PC-9 (cell line): ENCODE results near the gene DTNBP1. TPM values are rescaled to one million over a fixed set of nuclear protein-coding genes. Genes with fewer than 3 reads are reported as not detected.

ENCODE experiments used
- BruUV-seq: library from RNA; stranded (reverse); fragments of 400-500 nt; replicated peaks from 2 replicates; lab custom pipeline; 2021; lab: Mats Ljungman, UMichigan
- CTCF ChIA-PET: fragments of 300-600 bp; sonication (Branson Sonifier 250); formaldehyde crosslinking; loops from one replicate; lab custom pipeline; 2022; ENCODE audit warnings: antibody characterized with exemption; lab: Charles Lee
- POLR2A ChIA-PET: fragments of 300-600 bp; sonication (Branson Sonifier 250); formaldehyde crosslinking; loops from one replicate; lab custom pipeline; 2022; ENCODE audit warnings: antibody characterized with exemption; ENCODE audit not compliant: unreplicated experiment; lab: Charles Lee
- DNase-seq, 2 experiments: peaks; one replicate each; pipeline versions ENCODE4 v3.0.0 to v3.0.0-alpha.2; 2015 to 2022; ENCODE audit warnings: mixed read lengths in 1 of 2
- H2AFZ ChIP-seq: fragments of 200-600 bp; sonication (generic); 2 replicates; pipeline ENCODE4 v1.8.1; 2017; ENCODE audit warnings: antibody characterized with exemption
- H3F3A ChIP-seq: fragments of 200-600 bp; sonication (generic); 2 replicates; pipeline ENCODE4 v1.8.1; 2017; ENCODE audit warnings: antibody characterized with exemption, mild to moderate bottlenecking, low read depth; ENCODE audit not compliant: insufficient read depth
- H3K27ac ChIP-seq: fragments of 200-600 bp; sonication (generic); 2 replicates; pipeline ENCODE4 v1.6.1; 2016; ENCODE audit warnings: mixed run types
- H3K27me3 ChIP-seq: fragments of 200-600 bp; sonication (generic); 2 replicates; pipeline ENCODE4 v1.6.1; 2016; ENCODE audit warnings: low read depth, mixed run types; ENCODE audit not compliant: insufficient read depth
- H3K36me3 ChIP-seq: fragments of 200-600 bp; sonication (generic); 2 replicates; pipeline ENCODE4 v1.6.1; 2016; ENCODE audit warnings: low read depth, mixed run types
- H3K4me1 ChIP-seq: fragments of 200-600 bp; sonication (generic); replicated peaks from 2 replicates; pipeline ENCODE4 v1.6.1; 2016; ENCODE audit warnings: mixed run types; ENCODE audit not compliant: insufficient read depth
- H3K4me2 ChIP-seq: fragments of 200-600 bp; sonication (generic); 2 replicates; pipeline ENCODE4 v1.6.1; 2017; ENCODE audit warnings: mixed run types
- H3K4me3 ChIP-seq: fragments of 200-600 bp; sonication (generic); 2 replicates; pipeline ENCODE4 v1.6.1; 2016; ENCODE audit warnings: mixed run types
- H3K79me2 ChIP-seq: fragments of 200-600 bp; sonication (generic); 2 replicates; pipeline ENCODE4 v1.6.1; 2017; ENCODE audit warnings: low read depth, mixed run types
- H3K9me2 ChIP-seq: fragments of 200-600 bp; sonication (generic); 2 replicates; pipeline ENCODE4 v1.8.1; 2017; ENCODE audit warnings: mild to moderate bottlenecking; ENCODE audit not compliant: insufficient read depth
- H3K9me3 ChIP-seq: fragments of 200-600 bp; sonication (generic); 2 replicates; pipeline ENCODE4 v1.8.1; 2016; ENCODE audit warnings: low read depth; ENCODE audit not compliant: insufficient read depth
- H4K20me1 ChIP-seq: fragments of 200-600 bp; sonication (generic); 2 replicates; pipeline ENCODE4 v1.8.1; 2017; ENCODE audit not compliant: insufficient read depth
- EZH2 ChIP-seq: fragments of 200-600 bp; sonication (generic); IDR thresholded peaks from 2 replicates; pipeline ENCODE4 v1.8.0; 2017; ENCODE audit warnings: antibody characterized with exemption, low read depth
- intact Hi-C: fragments of 100-400 bp; cut with micrococcal nuclease; formaldehyde crosslinking; loops from one replicate; pipeline ENCODE4 v1.10.0; 2022; ENCODE audit not compliant: unreplicated experiment
- total RNA-seq: library from RNA; stranded (reverse); gene quantifications from 2 replicates; pipeline ENCODE4 v1.2.3, GENCODE V29; 2021
- TF ChIP-seq, protein P1 (sequence below): fragments of 200-600 bp; sonication (generic); conservative IDR thresholded peaks from 2 replicates; pipeline ENCODE4 v1.6.1; 2017; ENCODE audit warnings: mixed run types, antibody characterized with exemption, mild to moderate bottlenecking, moderate library complexity

Gene DTNBP1
- total RNA-seq, 1 experiment from 2014 or later = 9.1 TPM

GRCh38 chr6:15504040-15504495, 158.8 kb downstream of the DTNBP1 start:
- DNase-seq = no peak
- CTCF ChIA-PET = interaction anchor here (0.6 kb wide), 1 partner anchor 16 kb away, joined by 3 read pairs; no protein-coding TSS in a partner anchor
- no peak for TF ChIP-seq EZH2
- TF ChIP-seq, protein P1, sequence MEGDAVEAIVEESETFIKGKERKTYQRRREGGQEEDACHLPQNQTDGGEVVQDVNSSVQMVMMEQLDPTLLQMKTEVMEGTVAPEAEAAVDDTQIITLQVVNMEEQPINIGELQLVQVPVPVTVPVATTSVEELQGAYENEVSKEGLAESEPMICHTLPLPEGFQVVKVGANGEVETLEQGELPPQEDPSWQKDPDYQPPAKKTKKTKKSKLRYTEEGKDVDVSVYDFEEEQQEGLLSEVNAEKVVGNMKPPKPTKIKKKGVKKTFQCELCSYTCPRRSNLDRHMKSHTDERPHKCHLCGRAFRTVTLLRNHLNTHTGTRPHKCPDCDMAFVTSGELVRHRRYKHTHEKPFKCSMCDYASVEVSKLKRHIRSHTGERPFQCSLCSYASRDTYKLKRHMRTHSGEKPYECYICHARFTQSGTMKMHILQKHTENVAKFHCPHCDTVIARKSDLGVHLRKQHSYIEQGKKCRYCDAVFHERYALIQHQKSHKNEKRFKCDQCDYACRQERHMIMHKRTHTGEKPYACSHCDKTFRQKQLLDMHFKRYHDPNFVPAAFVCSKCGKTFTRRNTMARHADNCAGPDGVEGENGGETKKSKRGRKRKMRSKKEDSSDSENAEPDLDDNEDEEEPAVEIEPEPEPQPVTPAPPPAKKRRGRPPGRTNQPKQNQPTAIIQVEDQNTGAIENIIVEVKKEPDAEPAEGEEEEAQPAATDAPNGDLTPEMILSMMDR = no peak
- no peaks in the 10 kb centered on the region for H3K9me2 ChIP-seq
- no peaks in the 10 kb centered on the region for H3K9me3 ChIP-seq
- H3K4me2 ChIP-seq = no peak overlapping the region
- no peak overlapping the region for H2AFZ ChIP-seq
- H3K36me3 ChIP-seq = no peaks in the 10 kb centered on the region; the same call in 1 of the 2 replicates
- intact Hi-C loops = no loop called here
- H4K20me1 ChIP-seq = peaks cover 6% of the 10 kb centered on the region
- no peak overlapping the region for H3K27ac ChIP-seq
- no peaks in the 10 kb centered on the region for H3K27me3 ChIP-seq
- no peaks in the 10 kb centered on the region for H3K79me2 ChIP-seq
- no peaks in the 10 kb centered on the region for H3K4me1 ChIP-seq
- BruUV-seq = no TSS peak
- no peak overlapping the region for H3K4me3 ChIP-seq
- POLR2A ChIA-PET = no interaction called here
- no peaks in the 10 kb centered on the region for H3F3A ChIP-seq

- TF ChIP-seq, protein P1 = no peak
- no peak for TF ChIP-seq EZH2
- no peaks in the 10 kb centered on the region; the same call in 1 of the 2 replicates for H3K36me3 ChIP-seq
- BruUV-seq = no TSS peak
- H3K9me3 ChIP-seq = no peaks in the 10 kb centered on the region
- no peaks in the 10 kb centered on the region for H3F3A ChIP-seq
- no peaks in the 10 kb centered on the region for H3K79me2 ChIP-seq
- no peaks in the 10 kb centered on the region for H3K4me1 ChIP-seq
- no peaks in the 10 kb centered on the region for H3K9me2 ChIP-seq
- POLR2A ChIA-PET = no interaction called here
- H2AFZ ChIP-seq = no peak overlapping the region
- no peaks in the 10 kb centered on the region for H3K27me3 ChIP-seq
- no peak overlapping the region for H3K4me3 ChIP-seq
- no peak overlapping the region for H3K27ac ChIP-seq
- H3K4me2 ChIP-seq = no peak overlapping the region
- DNase-seq = no peak
- CTCF ChIA-PET = no interaction called here
- intact Hi-C loops = no loop called here
- peaks cover 6% of the 10 kb centered on the region for H4K20me1 ChIP-seq
Observed at GRCh38 chr6:15503346-15503680, 159.5 kb downstream of the DTNBP1 start.

DNA sequence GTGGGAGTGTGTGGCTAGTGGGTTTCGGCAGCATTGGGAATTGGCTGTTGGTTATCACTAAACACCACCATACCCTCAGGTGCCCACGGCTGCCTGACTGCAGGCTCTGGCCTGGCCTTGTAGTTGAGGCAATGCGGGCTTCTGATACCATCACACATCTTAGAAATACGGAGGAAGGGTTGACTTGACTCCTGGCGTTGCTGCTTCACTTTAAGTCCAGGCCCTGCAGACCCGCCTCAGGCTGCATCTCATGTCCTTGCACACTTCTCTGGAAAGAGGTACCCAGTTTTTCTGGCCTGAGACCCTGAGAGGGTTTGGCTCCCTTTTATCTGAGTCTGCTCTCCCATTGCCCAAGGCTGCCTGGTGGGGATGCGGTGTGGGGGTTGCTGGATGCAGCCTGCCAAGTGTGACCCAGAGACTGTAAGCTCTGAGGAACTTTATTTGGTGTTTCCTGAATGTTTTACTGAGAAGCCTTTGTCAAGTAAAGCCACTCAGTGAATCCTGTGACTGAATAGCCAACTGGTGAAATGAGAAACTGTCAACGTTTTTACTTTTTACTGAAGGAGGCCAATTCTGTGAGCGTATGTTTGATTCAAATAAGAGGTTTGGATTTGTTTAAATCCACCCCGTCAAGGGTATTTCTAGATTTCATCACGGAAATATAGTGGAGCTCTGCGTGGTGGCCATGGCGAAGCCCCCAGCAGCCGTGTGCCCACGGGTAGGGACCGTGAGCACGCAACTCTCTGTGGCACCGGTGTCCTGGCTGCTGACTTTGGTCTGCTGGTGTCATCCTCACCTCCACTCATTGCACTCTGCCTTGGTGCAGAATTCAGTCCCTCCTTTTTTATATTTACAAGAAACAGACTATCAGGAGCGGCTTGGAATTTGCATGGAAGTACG, 160.1 kb downstream of the DTNBP1 start:
- Histone ChIP-seq H3K4me1 (no peaks in the 10 kb centered on the region), H3F3A (no peaks in the 10 kb centered on the region), H3K36me3 (no peaks in the 10 kb centered on the region; the same call in 1 of the 2 replicates), H3K79me2 (no peaks in the 10 kb centered on the region), H4K20me1 (peaks cover 6% of the 10 kb centered on the region), H3K9me2 (no peaks in the 10 kb centered on the region), H3K27me3 (no peaks in the 10 kb centered on the region), H3K4me2 (no peak overlapping the region), H3K27ac (no peak overlapping the region), H3K4me3 (no peak overlapping the region), H3K9me3 (no peaks in the 10 kb centered on the region), H2AFZ (no peak overlapping the region)
- no peak for DNase-seq
- TF ChIP-seq, protein P1 = no peak
- TF ChIP-seq EZH2 = no peak
- no TSS peak for BruUV-seq
- intact Hi-C loops = no loop called here
- ChIA-PET CTCF (no interaction called here), POLR2A (no interaction called here)
